Sigmoid colon (tissue), 7 donors: Measurements from ENCODE around the gene KIF4A. TPM values are rescaled to one million over a fixed set of nuclear protein-coding genes. Genes with fewer than 3 reads are reported as not detected.

ENCODE experiments used
- DNase-seq: peaks from one replicate; pipeline ENCODE4 v3.0.0-alpha.2; 2019
- H3K27ac ChIP-seq, 4 donors: fragments of 200-600 bp; sonication (generic); one replicate each; pipeline ENCODE4 v1.5.1; 2016 to 2019; ENCODE audit warnings: mild to moderate bottlenecking in 1 of 4
- H3K27me3 ChIP-seq, 3 donors: fragments of 200-600 bp; sonication (generic); one replicate each; pipeline ENCODE4 v1.5.1; 2019; ENCODE audit warnings: mild to moderate bottlenecking in 1 of 3
- H3K36me3 ChIP-seq, 4 donors: fragments of 200-600 bp; sonication (generic); one replicate each; pipeline ENCODE4 v1.5.1; 2016 to 2019
- H3K4me1 ChIP-seq, 4 donors: fragments of 200-600 bp; sonication (generic); one replicate each; pipeline ENCODE4 v1.5.1; 2017 to 2019
- H3K4me3 ChIP-seq, 4 donors: fragments of 200-600 bp; sonication (generic); one replicate each; pipeline ENCODE4 v1.5.1; 2017 to 2019; ENCODE audit warnings: mild to moderate bottlenecking in 2 of 4, moderate library complexity in 1 of 4
- H3K9me3 ChIP-seq, 4 donors: fragments of 200-600 bp in 3 of 4; sonication (generic) in 3 of 4; one replicate each; pipeline versions ENCODE4 v1.5.1 to v1.6.1; 2013 to 2019
- EP300 ChIP-seq, 4 donors: sonication (generic); formaldehyde crosslinking; IDR thresholded peaks; one replicate each; pipeline ENCODE4 v1.6.1; 2017; ENCODE audit warnings: antibody characterized with exemption in 4 of 4
- POLR2A ChIP-seq, 2 donors: fragments of 450-650 bp; IDR thresholded peaks; one replicate each; pipeline ENCODE4 v1.6.1; 2016; ENCODE audit warnings: antibody characterized with exemption in 2 of 2, mild to moderate bottlenecking in 2 of 2, moderate library complexity in 2 of 2
- POLR2AphosphoS5 ChIP-seq, 4 donors: sonication (generic); formaldehyde crosslinking; IDR thresholded peaks; one replicate each; pipeline ENCODE4 v1.6.1; 2017; ENCODE audit warnings: antibody characterized with exemption in 4 of 4
- WGBS, 2 donors: extraction: QIAGEN DNeasy Blood & Tissue Kit; methylation state at CpG; one replicate each; pipeline ENCODE4 v1.1.7; 2013; 5-methylcytosine and 5-hydroxymethylcytosine counted together
- intact Hi-C: fragments of 100-400 bp; cut with DNase I; formaldehyde crosslinking; loops from one replicate; pipeline ENCODE4 v1.15.1; 2023
- polyA plus RNA-seq, 3 donors: library from polyadenylated mRNA; stranded (reverse); fragments of 200-250 nt; gene quantifications; one replicate each; pipeline ENCODE4 v1.2.3, GENCODE V29; 2013
- total RNA-seq, 4 donors: library from RNA; depleted of rRNA; stranded (reverse); fragments of >200 nt; gene quantifications; one replicate each; pipeline ENCODE4 v1.1.0, GENCODE V29; 2016
- TF ChIP-seq, protein P1 (sequence below), 4 experiments: fragments of 450-650 bp in 3 of 4; fragments of 200-600 bp in 1 of 4; IDR thresholded peaks; one replicate each; pipeline ENCODE4 v1.5.1; 2016 to 2019; ENCODE audit warnings: antibody characterized with exemption in 4 of 4, mild to moderate bottlenecking in 3 of 4, moderate library complexity in 2 of 4
- donor health status: healthy with polysubstance abuse.
- donor health status: Bipolar disorder and iron deficiency.
- donor health status: healthy.

The KIF4A gene
- total and polyA plus RNA-seq, 7 donors: 0.16 to 5.5 (median 0.55) TPM

DNA sequence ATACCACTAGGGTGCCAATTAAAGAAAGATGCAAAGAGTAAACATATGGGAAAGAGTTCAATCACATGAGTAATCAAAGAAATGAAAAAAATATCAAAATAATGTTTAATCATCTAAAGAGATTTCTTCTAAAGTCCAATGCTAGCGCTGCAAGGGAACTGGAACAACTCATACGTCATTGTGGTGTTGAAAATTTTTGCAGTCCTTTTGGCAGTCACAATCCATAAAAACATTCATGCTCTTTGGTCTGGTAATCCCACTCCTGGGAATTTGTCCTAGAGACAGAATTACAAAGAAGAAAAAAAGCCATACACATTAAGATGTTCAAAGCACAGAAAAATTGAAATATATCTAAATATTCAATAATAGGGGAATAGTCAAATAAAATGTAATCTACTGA, 34.5 kb upstream of the KIF4A start:
- no peaks in the 10 kb centered on the region for H3K36me3 ChIP-seq

GRCh38 chrX:70257423-70258288, 32.2 kb upstream of the KIF4A start:
- H3K4me1 ChIP-seq: no peaks in the 10 kb centered on the region
- intact Hi-C loops: no loop called here
- H3K4me3 ChIP-seq: no peak overlapping the region
- no peaks in the 10 kb centered on the region for H3K36me3 ChIP-seq
- H3K27me3 ChIP-seq: no peaks in the 10 kb centered on the region
- WGBS, 2 donors: 58 to 77% methylated on average over 5 of the region's 5 CpGs
- no peak for DNase-seq
- TF ChIP-seq POLR2AphosphoS5 (IDR thresholded peaks at IDR 0.05) (no peak), EP300 (IDR thresholded peaks at IDR 0.05) (no peak), POLR2A (IDR thresholded peaks at IDR 0.05) (no peak)
- TF ChIP-seq, protein P1, sequence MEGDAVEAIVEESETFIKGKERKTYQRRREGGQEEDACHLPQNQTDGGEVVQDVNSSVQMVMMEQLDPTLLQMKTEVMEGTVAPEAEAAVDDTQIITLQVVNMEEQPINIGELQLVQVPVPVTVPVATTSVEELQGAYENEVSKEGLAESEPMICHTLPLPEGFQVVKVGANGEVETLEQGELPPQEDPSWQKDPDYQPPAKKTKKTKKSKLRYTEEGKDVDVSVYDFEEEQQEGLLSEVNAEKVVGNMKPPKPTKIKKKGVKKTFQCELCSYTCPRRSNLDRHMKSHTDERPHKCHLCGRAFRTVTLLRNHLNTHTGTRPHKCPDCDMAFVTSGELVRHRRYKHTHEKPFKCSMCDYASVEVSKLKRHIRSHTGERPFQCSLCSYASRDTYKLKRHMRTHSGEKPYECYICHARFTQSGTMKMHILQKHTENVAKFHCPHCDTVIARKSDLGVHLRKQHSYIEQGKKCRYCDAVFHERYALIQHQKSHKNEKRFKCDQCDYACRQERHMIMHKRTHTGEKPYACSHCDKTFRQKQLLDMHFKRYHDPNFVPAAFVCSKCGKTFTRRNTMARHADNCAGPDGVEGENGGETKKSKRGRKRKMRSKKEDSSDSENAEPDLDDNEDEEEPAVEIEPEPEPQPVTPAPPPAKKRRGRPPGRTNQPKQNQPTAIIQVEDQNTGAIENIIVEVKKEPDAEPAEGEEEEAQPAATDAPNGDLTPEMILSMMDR (IDR thresholded peaks at IDR 0.05): no peak
- H3K9me3 ChIP-seq: no peaks in the 10 kb centered on the region
- no peak overlapping the region for H3K27ac ChIP-seq

More for the DNA sequence above, 34.5 kb upstream of the KIF4A start:
- TF ChIP-seq POLR2AphosphoS5 (IDR thresholded peaks at IDR 0.05) (no peak), POLR2A (IDR thresholded peaks at IDR 0.05) (no peak), EP300 (IDR thresholded peaks at IDR 0.05) (no peak)
- TF ChIP-seq, protein P1 (IDR thresholded peaks at IDR 0.05): no peak
- Histone ChIP-seq H3K4me1 (no peaks in the 10 kb centered on the region), H3K9me3 (no peaks in the 10 kb centered on the region), H3K4me3 (no peak overlapping the region), H3K27ac (no peak overlapping the region), H3K27me3 (no peaks in the 10 kb centered on the region)
- WGBS, 2 donors: 88 to 99% methylated on average over 2 of the region's 2 CpGs
- intact Hi-C loops: no loop called here
- no peak for DNase-seq

DNA sequence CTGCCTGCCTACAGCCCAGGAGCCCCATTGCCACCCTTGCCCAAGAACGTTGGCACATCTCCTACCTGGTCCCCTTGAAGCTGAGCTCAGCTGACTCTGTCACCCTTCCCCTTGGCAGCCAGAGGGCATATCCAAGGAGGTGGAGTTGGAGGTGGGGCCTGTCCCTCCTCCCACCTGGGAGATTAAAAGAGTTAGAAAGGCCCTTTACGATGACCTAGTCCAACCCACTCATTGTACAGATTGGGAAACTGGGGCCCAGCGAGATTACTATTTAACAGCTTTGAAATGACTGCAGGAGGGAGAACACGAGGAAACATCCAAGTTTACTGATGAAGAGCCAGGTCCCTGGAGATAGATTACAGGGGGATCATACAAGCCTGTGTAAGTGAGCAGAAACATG, 29.8 kb upstream of the KIF4A start, which contains the start of gene P2RY4:
TSS of gene P2RY4 (minus strand) at position 101 of the 400 bp plus-strand sequence. CDS start 580 bp downstream, outside the sequence.
- Histone ChIP-seq H3K4me3 (no peak within 1 kb of the TSS), H3K4me1 (no peaks in the 10 kb centered on the region), H3K27ac (no peak within 1 kb of the TSS), H3K9me3 (no peaks in the 10 kb centered on the region), H3K36me3 (no peaks in the 10 kb centered on the region), H3K27me3 (no peaks in the 10 kb centered on the region)
- WGBS, 2 donors: 69 to 76% methylated on average over 4 of the region's 4 CpGs
- no peak for DNase-seq
- TF ChIP-seq, protein P1 (IDR thresholded peaks at IDR 0.05): no peak
- intact Hi-C loops: no loop called here

GRCh38 chrX:70262952-70263567, 26.8 kb upstream of the KIF4A start:
- intact Hi-C loops: no loop called here
- 8 to 31% methylated on average over 7 of the region's 7 CpGs for WGBS, 2 donors
- DNase-seq: no peak
- H3K4me3 ChIP-seq: no peak overlapping the region
- H3K36me3 ChIP-seq: no peaks in the 10 kb centered on the region
- no peak overlapping the region for H3K27ac ChIP-seq
- H3K4me1 ChIP-seq: no peaks in the 10 kb centered on the region
- no peaks in the 10 kb centered on the region for H3K9me3 ChIP-seq
- H3K27me3 ChIP-seq: no peaks in the 10 kb centered on the region
- TF ChIP-seq POLR2AphosphoS5 (IDR thresholded peaks at IDR 0.05) (no peak), POLR2A (IDR thresholded peaks at IDR 0.05) (no peak), EP300 (IDR thresholded peaks at IDR 0.05) (no peak)
- TF ChIP-seq, protein P1 (IDR thresholded peaks at IDR 0.05): no peak
